Left renal pelvis (tissue), 4 donors: ENCODE data around the gene TMPRSS4. TPM values are rescaled to one million over a fixed set of nuclear protein-coding genes. Genes with fewer than 3 reads are reported as not detected.

Source experiments
- DNase-seq, 4 donors: peaks; one replicate each; pipeline ENCODE4 v3.0.0-alpha.2; 2013; ENCODE audit warnings: low read depth in 4 of 4, low spot score in 3 of 4
- polyA plus RNA-seq, 4 donors: library from polyadenylated mRNA; unstranded; fragments of 120-200 nt; gene quantifications; one replicate each; pipeline ENCODE4 v1.2.1, GENCODE V29; 2013; ENCODE audit not compliant: insufficient read length in 4 of 4

Gene TMPRSS4, protein sequence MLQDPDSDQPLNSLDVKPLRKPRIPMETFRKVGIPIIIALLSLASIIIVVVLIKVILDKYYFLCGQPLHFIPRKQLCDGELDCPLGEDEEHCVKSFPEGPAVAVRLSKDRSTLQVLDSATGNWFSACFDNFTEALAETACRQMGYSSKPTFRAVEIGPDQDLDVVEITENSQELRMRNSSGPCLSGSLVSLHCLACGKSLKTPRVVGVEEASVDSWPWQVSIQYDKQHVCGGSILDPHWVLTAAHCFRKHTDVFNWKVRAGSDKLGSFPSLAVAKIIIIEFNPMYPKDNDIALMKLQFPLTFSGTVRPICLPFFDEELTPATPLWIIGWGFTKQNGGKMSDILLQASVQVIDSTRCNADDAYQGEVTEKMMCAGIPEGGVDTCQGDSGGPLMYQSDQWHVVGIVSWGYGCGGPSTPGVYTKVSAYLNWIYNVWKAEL
- polyA plus RNA-seq: 10 to 100 TPM in 3 of 4 donors, under 1 TPM in 1; 0.59 to 34.7 (median 28.1) TPM

GRCh38 chr11:118076754-118077281 is at the start of gene TMPRSS4:
Gene TMPRSS4 (plus strand): TSS chr11:118077078. CDS start chr11:118077303, 225 bp downstream.
- peak; percentile 33 to 60 (median 50) for DNase-seq

DNA sequence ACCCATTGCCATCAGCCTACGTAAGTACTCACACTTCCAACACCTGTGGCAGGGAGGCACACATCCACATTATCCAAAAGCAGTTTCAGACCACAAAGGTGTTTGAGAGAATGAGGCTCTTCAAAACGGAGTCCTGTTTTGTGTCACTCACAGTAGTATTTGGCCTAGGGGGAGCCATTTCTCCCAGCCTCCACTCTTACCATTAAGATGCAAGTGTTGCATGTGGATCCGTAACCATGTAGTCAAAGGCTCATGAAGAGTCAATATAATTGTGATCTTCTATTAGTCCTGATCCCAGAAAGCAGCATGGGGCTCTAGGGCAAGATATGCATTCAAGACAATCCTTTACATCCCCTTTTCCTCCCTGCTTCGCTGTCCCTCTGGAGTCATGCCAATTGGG is 49.2 kb upstream of the TMPRSS4 start:
- no peak for DNase-seq

GRCh38 chr11:118028626-118029025 is 48.3 kb upstream of the TMPRSS4 start:
- DNase-seq: no peak

DNA sequence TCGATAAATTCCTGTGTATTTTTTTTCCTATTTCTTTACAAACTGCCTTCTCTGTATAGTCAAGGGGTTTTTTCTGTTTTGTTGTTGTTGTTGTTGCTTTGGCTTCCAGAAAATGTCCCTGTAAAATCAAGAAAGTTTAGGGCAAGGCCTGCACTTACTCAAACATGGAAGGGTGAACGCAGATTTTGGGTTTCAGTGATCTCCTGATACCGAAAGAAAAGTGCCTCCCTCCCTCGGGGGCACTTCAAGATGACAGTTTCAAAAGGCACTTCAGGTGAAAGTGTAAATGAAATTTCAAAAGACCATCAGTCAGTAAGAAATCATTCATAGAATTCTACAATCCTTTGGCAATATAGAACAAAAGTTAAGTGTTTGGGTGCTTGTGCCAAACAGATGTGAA is 43.4 kb upstream of the TMPRSS4 start:
- DNase-seq: no peak

DNA sequence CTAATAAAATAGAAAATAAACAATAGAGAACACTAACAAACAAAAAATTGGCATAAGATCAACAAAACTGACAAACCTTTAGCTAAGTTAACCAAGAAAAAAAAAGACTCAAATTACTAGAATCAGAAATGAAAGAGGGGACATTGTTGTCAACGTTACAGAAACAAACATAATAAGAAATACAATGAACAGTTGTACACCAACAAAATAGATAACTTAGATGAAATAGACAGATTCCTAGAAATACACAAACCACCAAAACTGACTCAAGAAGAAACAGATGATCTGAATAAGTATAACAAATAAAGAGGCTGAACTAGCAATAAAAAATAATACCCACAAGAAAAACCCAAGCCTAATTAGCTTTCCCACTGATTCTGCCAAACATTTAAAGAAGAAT is 34.7 kb upstream of the TMPRSS4 start:
- no peak for DNase-seq

- no peak for DNase-seq
Observed at GRCh38 chr11:118042796-118043195, 34.1 kb upstream of the TMPRSS4 start.

- no peak for DNase-seq
Observed at GRCh38 chr11:118045191-118045590, 31.7 kb upstream of the TMPRSS4 start.

DNA sequence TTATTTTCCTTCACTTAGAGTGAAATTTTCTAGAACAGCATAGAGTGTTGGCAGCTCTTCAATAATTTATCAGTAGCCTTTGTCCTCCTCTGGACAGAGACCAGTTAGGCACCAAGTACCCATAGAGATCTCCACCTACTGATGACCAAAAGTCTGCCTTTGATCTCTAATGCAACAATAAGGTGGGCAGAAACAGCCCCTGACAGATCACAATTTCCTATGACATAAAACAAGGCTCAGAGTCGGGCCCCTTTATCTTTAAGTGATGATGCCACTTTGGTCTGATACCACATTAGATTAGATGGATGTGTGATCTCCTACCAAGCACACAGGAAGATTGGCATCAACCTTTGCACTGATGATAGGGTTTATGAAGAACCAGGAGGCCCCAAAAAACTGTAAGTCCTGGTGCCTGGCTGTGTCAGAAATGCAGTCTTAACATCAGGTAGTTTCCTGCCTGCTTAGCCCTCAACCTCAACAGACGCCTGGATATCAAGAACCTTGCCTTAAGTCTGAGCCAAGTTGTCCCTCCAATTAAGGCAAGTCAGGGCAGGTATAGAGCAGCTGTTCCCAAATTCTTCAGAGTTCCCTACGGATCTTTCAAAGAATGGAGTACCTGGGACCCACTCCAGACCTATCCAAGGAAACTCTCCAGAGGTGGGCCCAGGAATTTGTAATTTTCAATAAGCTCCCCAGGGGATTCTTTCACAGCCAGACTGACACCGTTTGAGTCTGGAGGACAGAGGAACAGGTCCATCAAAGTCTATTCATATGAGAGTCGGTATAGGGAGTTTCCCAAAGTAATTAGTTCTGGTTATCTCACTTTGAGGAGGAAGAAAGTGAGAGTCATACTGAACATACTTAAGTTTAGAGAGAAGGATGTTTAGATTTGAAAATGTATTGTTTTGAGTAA is 30.6 kb upstream of the TMPRSS4 start:
- DNase-seq: no peak

- DNase-seq: no peak
Observed at GRCh38 chr11:118046964-118047700, 29.7 kb upstream of the TMPRSS4 start.

GRCh38 chr11:118047749-118048148 is 29.1 kb upstream of the TMPRSS4 start:
- DNase-seq: no peak

DNA sequence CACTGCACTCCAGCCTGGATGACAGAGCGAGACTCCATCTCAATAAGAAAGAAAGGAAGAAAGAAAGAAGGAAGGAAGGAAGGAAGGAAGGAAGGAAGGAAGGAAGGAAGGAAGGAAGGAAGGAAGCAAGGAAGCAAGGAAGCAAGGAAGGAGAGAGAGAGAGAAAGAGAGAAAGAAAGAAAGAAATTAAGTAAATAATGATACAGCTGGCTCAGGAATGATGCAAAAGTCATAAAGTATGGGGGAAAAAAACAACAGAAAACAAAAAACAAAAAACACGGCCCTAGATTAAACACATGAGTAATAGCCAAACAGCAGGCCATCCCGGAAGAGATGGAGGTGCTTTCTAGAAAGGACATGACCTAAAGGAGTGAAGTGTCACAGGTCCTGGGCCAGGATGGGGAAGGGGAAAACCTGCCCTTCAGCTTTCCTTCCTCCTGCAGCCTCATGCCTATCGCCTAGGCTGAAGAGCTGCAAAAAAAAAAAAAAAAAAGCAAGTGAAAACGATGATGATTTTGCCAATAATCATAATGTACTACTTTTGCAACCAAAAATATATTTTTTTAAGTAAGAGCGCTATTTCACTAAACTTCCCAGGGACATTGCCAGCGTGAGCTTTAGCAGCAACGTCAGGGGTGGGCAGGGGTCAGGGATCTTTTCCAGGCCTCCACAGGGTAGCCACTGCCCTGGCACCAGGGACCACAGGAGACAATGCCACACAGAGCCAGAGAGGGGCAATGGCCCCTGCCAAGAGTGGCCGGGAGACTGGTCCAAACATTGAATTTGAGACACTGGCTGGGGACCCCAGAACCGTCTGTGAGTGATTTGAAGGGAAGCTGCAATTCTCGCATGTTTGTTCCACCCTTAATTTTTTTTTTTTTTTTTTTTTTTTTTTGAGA is 28.2 kb upstream of the TMPRSS4 start:
- DNase-seq: no peak

DNA sequence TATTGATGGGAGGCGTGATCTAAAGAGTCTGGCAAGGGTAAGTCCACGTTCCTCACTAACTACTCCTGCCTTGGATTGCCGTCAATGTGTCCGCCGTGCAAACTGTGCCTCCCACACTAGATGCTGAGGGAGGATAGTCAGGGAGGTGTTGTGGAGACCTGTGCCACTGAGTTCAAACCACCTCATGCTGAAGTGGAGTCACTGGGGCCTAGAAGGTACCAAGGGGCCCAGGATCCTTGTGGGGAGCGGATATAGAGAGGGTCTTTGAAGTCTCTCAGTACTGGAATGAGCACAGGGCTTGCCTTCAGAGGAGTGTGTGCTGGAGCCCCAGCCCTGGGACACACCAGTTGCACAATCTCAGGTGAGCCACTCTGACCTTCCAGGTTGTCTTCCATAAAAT is 27.1 kb upstream of the TMPRSS4 start:
- DNase-seq: no peak

DNA sequence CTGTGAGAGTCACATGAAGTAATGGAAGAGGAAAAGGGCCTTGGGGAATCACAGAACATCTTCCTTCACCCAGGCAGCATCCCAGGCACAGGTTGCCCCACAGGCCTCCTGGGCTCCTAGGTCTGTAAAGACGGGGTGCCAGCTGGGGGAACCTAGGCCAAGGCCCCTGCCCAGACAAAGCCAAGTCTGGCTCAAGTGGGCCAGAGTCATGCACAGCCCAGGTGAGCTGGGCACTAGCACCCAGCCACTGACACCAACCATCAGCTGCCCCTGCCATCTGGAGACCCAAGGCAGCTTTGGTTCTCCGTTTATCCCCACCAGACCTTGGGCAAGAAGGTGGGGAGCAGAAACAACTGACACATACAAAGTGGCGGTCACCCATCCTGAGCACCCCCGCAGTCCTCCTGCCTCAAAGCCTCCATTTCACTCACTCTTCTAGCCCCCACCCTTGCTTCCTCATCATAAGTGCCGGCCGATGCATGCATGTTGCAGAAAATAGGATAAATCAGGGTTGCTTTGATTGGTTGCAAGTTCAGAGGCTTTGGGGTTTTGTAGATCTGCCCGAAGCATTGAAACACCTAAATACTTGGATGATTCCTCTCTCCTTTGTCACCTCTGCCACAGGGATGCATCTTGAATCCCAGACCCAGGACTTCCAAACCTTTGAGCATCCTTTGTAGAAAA is 26.5 kb upstream of the TMPRSS4 start:
- DNase-seq: no peak

DNA sequence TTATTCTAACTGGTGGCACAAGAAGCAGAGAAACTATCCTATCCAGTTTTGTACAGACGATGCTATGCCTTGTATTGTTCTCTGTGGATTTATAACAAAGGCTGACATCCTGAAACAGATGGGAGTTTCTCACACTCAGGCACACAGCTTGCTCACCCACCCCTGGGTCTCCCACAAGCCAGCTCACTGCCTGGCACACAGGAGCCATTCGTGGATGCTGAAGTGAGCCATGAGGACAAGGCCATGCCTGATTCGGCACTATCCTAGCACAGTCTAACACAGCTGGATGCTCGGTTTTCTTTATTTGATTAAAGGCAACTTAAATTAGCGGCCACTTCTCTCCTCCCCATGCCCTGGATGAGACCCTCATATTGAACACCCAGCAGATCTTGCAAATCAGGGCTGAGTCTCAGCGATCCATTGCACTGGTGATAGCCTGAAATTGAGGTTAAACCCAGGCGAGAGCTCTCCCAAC is 25.7 kb upstream of the TMPRSS4 start:
- no peak for DNase-seq

DNA sequence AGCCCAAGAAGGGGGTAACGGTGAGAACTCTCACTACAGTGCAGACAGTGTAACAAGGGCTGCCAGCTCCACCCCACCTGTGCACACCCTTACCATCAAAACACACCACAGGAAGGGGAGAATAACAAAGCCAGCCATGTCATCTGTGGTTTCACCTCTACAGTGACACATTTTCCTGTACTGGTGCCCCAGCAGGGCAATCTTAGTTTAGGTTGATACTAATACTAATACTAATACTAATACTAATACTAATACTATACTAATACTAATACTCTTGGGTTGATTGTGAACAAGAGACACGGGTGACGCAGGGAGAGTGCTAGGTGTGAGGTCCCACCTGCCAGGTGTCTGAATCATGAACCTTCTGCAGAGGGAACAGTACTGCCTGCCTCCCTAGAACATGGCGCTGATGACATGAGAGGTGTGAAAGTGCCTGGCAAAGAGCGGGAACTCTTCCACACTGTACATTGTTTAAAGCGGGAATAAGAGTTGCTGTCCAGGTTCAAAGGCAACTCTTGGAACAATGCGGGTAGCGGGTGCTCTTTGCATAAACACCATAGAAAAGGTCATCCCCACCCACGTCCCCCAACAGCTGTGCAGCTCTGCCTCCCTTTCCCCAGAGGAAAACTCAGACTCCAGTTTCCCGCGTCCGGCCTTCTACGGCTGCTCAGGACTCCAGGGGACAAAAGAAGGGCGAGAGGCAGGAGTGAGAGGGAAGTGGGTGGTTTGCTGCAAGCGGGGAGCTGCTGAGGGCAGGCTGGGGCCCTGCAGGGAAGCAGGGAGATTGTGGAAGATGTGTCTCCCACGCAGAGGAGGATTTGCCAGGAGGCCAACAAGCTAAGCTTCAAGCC is 25.0 kb upstream of the TMPRSS4 start:
- DNase-seq: no peak

DNA sequence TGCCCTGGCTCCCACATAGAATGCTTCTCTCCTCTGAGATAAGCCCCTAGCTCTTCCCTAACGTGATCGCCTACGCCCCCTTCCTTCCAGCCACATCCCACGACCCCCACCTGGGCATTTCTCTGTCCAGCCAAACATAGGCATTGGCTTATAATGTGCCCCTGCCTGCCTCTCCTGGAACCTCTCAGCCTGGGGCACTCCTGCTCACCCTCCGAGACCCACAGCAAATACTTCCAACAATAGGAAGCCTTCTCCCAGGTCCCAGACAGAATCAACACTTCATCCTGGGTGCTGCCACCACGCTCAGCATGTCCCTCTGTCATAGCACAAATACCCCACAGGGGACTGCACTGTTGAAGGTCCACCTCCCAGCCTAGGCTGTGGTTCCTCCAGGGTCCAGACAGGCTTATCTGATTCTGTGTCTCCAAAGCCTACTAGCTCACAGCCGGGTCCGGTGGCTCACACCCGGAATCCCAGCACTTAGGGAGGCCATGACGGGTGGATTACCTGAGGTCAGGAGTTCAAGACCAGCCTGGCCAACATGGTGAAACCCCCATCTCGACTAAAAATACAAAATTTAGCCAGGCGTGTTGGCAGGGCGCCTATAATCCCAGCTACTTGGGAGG is 24.2 kb upstream of the TMPRSS4 start:
- DNase-seq: no peak
